ENCODE data around the gene TTLL11.

DNA sequence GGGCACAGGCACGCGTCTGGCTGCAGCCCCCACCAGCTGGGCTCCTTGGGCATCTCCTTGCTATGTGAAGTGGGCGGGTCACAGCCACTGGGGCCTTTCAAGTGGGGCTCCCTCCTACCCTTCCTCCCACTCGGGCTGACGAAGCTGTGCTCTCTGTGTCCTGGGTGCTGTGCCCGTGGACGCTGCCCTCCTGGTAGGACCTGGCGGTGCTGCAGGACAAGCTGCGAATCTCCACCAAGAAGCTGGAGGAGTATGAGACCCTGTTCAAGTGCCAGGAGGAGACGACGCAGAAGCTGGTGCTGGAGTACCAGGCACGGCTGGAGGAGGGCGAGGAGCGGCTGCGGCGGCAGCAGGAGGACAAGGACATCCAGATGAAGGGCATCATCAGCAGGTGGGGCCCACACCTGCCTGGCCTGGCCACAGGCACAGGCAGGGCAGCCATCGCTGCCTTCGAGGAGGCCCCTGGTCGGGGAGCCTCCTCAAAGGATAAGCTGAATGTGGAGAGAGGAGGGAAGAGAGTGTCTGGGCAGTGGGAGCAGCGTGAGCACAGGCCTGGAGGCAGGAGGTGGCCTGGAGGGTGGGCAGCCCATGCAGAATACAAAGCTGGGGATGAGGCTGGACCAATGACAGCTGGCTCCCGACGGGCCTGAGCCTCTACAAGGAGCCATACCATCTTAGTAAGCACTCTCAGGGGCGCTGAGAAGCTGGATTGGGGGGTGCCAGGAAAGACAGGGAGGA lies 316.9 kb downstream of the TTLL11 start:
- TF ChIP-seq POLR2A (IDR thresholded peaks at IDR 0.05; ENCODE audit: low read depth, low read length) (no peak), POLR2AphosphoS5 (IDR thresholded peaks at IDR 0.05; ENCODE audit: low read depth, low read length) (no peak)

All from GM12891 (cell line).